ENCODE data around the gene NOD1.

DNA sequence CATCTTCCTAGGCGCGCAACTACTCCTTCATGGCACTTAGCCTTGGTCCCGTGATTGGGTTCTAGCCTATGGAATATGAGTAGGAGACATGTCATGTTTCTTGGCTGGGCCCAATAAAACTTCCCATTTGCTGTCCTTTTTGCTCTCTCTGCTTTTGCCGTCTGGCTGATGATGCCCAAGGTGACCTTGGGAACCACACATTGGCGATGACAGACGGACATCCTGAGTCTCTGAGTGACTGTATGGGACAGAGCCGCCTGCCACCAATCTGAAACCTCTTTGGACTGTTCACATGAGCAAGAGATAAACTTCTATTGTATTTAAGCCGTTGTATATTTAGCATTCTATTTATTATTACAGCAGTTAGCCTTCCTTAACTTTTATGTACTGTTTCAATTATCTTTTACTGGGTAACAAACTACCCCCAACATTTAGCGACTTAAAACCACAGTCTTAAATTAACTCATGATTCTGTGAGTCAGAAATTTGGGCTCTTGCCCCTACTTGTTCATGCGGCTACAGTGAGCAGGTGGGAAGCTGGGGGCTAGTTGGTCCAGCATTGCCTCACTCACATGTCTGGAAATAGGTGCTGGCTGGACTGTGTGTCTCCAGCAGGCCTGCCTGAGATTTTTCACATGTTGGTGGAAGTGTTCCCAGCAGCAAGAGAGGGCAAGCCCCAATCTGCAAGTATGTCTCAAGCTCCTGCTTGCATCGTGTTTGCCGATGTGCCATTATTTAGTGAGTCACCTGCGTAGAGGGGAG is 71.7 kb downstream of the NOD1 start:
- TF ChIP-seq, protein P1, sequence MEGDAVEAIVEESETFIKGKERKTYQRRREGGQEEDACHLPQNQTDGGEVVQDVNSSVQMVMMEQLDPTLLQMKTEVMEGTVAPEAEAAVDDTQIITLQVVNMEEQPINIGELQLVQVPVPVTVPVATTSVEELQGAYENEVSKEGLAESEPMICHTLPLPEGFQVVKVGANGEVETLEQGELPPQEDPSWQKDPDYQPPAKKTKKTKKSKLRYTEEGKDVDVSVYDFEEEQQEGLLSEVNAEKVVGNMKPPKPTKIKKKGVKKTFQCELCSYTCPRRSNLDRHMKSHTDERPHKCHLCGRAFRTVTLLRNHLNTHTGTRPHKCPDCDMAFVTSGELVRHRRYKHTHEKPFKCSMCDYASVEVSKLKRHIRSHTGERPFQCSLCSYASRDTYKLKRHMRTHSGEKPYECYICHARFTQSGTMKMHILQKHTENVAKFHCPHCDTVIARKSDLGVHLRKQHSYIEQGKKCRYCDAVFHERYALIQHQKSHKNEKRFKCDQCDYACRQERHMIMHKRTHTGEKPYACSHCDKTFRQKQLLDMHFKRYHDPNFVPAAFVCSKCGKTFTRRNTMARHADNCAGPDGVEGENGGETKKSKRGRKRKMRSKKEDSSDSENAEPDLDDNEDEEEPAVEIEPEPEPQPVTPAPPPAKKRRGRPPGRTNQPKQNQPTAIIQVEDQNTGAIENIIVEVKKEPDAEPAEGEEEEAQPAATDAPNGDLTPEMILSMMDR (IDR thresholded peaks at IDR 0.05): no peak
- TF ChIP-seq SIN3A (IDR thresholded peaks at IDR 0.05; ENCODE audit: borderline replicate concordance, insufficient read depth, low read depth, low read length): no peak
- no peak for TF ChIP-seq POLR2AphosphoS5 (IDR thresholded peaks at IDR 0.05; ENCODE audit: low read depth, low read length)
